EH (cell line): ENCODE data around the gene THBS4.

Experiments used
- DNase-seq: peaks from one replicate; pipeline ENCODE4 v3.0.0-alpha.2; 2015; ENCODE audit warnings: low read depth

THBS4 gene

DNA sequence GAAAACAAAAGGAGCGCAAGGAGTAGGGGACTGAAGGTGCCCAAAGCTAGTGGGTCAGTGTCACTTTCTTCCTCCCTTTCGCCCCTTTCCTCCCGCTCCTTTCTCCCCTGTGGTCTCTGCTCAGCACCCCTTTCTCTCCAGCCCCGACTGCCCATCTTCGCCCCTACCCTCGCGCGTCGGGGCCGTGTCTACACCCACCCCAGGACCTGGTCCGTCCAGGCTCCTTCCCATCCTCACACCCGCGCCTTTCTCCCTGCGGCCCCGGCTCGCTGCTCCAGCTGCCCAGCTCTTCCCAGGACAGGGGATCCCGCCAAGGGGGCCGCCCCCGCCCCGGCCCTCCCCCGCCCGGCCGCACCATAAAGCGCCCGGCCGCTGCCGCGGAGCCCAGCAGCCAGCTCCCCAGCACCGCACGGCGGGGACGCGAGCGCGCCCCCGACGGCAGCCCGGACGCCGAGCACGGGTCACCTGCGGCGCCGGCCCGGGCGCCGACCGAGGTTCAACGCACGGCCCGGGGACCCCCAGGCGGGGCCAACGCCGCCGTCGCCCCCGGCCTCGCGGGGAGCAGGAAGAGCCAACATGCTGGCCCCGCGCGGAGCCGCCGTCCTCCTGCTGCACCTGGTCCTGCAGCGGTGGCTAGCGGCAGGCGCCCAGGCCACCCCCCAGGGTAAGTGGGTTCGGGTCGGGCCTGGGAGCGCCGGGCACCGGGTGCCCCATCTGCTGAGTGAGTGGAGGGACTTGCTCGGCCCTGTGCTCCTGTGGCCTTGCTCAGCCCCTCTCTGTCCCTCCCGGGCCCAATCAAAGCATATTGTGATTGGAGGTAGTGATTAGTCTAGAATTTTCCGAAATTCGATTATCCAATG, at the start of gene THBS4:
TSS of gene THBS4 (plus strand) at position 387 of the 860 bp plus-strand sequence. CDS start at position 577, 190 bp downstream.
- DNase-seq: no peak

DNA sequence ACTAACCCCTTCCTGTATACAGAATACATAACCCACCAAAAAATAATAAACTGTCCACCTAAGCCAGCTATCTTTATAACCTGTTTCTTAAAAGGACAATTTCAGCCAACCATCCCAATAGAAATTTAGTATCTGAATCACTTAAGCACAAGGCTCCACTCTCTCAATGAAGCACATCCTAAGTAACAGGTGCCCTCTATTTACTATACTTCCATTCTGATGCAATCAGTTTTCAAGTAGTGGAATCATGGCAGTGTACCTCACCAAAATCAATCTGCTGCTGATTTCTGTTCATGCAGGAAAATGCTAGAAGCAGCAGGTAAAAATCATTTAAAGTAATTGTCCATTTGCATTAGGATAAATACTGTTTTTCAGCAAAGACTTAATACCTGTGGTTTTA, 48.9 kb upstream of the THBS4 start:
- no peak for DNase-seq

DNA sequence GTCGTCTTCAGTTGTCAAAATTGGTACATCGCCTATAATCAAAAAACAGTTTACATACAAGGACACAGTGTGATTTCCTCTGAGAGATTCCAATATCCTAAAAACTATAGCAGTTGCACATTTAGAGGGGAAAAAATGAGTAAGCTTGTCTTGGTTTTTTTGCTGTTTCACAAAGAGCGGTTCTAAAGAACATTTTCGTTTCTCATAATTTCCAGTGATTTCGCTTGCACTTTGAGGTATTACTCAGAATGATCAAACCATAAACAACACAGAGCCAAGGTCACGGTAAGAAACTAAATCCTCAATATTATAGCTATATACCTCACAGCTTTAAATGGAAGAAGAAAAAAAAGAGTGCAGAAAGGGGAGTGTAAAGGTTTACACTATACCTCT, 44.9 kb upstream of the THBS4 start:
- DNase-seq: peak; percentile 2

DNA sequence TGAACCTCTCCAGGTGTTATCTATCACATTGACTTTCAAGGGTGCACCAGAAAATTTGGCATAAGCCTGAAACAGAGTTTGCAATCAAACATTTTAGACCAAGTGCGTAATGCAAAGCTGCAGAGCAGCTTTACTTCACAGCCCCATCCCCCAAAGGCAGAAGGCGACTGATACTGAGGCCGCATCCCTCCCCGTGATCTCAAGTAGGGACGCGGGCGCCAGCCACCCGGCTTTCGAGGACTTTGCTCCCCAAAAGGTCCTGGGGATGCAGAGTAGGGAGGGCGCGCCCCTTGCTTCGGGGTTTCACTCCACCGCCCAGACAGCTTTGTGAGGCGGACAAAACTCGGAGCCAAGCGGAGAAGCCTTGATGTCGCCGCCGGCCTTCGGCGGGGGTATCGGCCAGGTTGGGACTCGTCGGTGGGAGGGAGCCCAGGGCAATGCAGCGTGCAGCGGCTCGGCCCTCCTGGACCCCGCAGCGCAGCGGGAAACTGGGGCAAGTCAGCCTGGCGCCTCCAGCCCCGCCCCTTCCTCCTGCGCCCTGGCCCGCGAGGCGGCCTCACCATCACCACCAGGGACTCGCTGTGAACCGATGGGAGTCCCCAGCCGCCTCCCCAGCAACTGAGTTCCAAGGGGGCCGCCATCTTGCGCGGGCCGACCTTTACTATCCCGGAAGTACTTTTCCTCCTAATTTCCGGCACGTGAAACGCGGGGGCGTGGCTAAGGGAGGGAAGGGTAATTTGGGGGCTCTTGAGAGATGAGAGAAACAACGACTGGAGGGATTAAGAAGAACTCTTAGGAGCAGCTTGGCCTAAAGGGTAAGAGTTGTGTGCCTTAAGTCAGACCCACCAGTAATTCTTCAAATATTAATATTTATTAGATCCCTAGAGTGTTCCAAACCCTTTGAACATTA, 44.3 kb upstream of the THBS4 start, which contains the start of gene MTX3:
TSS of gene MTX3 (minus strand) at position 665 of the 910 bp plus-strand sequence. CDS start at position 641, 24 bp downstream.
- peak; percentile 87 for DNase-seq

DNA sequence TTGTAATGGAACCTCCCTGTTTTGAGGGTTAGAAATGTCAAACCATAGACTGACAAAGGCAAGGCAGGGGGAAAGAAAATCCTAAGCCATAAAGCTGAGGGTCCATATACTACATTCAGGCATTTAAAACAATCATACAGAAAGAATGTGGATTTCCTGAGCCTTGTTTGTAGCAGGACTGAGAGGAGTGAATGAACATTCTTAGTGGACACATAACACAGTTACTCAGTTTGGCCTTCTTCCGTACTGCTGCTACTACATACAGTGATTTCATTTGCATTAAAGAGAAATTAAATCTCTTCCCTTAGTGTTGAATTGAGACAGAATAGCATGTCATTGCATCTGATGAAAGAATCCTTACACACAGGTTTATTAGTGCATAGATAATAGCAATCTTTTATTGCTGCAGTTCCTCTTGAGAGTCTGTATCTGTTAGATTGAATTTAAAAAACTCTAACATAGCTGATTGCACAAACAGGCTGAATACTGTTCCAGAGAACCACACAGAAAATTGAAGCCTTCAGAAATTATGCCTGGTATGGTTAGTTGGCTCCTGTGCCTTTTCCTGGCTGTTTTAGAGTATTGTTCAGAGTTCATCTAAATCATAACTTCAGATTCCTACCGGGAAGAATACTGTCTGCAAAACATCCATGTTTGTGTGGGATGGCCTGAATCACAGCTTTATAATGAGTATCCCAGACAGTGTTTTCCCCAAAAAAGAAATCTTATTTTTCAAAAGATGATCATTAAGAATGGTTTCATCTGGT, 42.1 kb upstream of the THBS4 start:
- peak; percentile 36 for DNase-seq

DNA sequence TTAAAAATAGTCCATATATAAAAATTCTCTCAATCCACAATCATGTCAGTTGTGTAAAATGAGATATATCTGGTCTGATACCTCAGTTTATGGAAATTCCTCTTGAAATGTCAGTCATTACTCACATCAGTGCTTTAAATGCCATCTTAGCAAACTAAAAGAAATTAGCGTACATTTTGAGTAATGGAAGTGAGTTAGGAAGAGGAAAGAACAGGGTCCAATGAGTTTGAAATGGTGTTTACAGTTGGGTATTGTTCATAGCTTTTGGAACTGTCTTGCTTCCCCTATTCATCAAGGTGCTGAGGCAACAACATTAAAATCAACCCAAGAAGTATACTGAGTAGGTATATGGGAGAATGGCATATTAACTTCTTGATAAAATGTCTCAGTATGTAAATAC, 35.4 kb upstream of the THBS4 start:
- DNase-seq: no peak

DNA sequence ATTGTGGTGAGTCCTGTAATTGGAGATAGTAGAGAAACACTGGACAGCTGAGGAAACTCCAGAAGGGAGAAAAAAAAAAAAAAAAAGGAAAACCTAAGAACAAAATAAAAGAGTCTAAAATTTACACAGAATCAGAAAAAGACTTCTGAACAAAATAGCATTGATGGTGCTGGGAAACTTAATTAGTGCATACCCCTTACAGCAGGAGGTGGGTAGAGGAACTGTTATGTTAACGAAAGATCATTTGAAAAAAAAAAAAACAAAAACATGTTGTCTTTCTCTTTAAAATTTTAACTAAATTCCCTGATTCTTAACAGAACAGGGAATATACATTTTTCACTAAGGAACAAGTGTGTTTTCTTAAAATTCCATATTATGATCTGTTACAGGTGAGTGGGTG, 32.5 kb upstream of the THBS4 start:
- DNase-seq: no peak

DNA sequence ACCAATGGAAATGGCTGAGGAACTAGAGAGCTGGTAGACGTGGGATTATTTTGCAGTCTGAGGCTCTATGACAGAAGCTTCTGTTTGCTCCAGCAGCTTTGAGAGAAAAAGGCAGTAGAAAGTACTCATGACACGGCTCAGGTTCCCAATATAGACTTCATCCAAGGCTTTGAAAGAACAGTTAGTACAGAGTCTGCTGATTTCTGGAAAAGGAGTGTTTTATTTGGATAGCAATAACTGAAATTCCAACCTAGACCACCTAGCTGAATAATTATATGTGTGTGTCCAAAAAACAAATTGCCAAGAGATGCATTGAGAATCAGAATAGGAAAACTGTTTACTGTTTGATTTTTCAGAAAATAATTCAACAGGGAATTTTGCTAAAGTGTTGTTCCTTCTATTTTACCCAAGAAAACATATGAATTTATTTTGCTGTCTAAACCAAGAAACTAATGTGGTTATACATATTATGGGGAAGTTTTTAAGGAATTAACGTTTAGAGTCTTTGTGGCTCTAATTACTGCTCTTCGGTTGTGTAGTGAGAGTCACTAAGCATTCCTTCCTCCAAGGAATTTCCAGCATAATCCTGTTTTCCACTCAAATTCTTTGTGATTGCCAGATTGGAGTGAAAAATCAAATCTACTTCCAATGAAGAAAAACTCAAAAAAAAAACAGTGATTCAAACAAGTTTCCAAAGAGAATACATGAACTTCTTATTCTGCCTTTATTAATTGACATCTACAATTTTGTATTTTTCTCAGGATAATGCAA, 26.0 kb upstream of the THBS4 start:
- no peak for DNase-seq

DNA sequence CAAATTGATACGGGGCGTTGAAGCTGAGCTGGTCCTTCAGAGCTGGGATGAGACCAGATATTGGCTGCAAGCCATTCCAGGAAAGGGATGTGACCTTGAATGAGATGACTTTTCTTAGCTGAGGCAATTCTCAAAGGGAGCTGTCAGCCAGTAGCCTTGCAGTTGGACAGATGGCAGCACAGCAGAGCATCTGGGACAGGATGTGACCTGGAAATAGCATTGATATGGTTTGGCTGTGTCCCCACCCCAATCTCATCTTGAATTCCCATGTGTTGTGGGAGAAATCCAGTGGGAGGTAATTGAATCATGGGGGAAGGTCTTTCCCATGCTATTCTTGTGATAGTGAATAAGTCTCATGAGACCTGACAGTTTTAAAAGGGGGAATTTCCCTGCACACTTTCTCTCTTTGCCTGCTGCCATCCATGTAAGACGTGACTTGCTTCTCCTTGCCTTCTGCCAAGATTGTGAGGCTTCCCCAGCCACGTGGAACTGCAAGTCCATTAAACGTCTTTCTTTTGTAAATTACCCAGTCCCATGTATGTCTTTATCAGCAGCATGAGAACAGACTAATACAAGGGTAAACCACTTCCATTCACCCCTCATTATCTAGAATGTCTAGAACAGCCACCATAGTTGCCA, 24.3 kb upstream of the THBS4 start:
- no peak for DNase-seq

DNA sequence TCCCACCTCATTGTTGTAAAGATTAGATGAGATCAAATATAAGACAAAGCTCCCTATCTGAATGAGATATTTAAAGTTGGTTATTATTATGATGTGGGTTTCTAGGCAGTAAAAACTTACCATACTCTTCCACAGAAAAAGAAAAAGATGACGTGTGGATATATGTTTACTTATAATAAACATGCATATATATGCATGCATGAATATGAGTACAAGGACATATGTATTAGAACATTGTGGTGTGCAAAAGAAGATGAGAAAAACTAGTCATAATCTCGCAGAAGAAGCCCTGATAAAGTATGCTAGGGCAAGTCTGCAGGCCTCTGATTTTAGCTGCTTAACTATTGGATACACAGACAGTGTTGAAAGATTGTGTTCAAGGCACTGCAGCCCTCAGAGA, 10.1 kb upstream of the THBS4 start:
- DNase-seq: no peak

DNA sequence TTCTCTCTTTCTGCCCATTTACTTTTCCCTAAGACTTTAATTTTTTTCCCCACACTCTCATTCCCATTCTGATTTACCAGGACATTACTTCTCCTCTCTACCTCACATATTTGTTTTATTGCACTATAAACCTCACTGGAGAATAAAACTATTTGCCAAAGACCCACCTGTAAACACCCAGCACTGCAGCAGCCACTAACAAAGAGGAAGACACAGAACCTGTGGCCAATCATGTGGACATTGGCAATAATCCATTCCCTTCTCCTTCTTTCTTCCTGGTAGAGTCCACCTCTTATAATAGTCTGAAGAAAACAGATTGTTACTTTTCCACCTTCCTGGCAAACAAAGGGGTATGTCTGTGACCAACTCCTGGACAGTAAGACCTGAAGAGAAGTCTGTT, 8.3 kb upstream of the THBS4 start:
- no peak for DNase-seq

DNA sequence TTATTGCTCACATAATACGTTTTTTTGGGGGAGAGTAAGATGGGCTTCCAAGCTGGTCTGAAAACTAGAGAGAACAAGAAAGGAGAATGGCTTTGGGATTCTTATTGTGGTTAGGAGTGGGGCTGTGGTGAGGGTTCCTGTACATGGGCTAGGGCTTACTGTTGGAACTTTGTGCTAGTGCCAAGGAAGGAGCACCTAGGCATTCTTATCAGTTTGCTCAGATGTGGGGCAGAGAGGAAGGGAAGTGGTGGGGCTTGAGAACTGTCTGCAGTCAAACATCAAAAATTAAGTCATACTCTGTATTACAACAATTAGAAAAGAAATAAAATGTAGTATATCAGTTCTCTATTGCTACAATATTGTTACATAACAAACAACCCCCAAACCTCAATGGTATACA, 4.0 kb upstream of the THBS4 start:
- DNase-seq: no peak

DNA sequence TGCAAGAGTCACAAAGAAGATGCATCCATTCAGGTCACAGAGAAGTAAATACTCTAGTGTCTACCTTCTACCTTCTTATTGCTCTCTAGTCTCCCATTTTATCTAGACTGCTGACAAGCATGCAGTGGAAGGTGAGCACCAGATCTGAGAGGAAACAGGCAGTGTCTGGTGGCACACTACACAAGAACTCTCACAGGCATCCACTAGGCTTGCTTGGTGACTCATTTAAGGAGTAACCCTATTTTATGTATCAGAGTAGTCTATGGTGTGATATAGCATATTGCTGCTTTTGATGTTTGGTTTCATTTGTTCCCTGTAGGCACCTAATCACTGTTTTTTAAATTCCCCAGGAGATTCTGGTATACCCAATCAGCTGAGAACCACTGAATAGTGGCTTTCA, 1.6 kb upstream of the THBS4 start:
- DNase-seq: no peak

DNA sequence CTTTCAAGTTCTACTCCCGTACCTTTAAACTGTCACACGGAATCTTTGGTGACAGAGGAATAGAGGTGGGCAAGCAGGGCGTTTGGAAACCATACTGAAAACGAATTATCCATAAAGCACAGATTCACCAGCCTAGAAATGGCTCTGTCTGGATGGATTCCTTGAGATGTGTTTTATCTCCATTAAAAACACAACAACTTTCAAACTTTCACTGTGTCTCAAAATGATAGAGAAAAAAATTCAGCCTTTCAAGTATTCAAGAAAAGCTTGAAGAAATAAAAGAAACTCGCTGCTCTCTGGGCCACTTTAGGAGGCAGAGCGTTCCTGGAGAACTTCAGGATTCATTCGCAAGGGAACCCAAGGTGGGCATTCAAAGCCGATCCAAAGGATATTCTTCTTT, 589 bp upstream of the THBS4 start:
- DNase-seq: no peak

DNA sequence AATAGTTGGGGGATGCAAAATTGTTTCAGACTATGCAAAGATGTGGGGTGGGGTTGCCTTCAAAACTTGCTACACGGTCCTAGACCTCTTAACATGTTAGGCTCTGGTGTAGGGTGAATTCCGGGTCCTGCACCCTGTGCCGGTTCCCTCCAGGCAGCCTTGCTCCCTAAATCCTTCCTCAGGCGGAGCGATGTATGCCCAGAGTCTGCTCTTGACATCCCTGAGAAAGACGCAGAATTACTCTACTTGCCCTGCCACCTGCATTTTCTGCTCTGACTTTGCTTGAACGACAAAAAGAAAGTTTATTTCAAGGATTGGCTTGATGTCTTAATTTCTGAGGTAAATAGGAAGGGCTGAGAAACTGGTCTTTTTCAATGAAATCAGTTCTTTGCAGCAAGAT, 691 bp downstream of the THBS4 start:
- no peak for DNase-seq

DNA sequence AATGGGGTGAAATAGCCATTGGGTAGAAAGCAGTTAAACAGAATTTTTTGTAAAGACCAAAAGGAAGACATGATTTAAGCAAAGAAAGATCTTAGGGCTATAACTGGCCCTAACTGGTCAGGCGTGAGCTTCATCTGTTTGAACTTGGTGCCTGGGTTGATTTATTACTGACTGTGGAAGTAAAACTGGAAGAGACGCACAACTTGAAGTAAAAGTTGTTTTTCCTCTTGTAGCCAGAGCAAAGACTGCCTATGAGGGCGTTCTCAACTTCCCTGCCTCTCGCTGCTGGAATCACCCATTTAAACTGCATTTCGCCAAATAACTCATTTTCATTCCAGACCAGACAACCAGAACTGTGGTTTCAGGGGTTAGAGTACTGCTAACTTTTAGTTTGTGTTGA, 1.5 kb downstream of the THBS4 start:
- DNase-seq: no peak

DNA sequence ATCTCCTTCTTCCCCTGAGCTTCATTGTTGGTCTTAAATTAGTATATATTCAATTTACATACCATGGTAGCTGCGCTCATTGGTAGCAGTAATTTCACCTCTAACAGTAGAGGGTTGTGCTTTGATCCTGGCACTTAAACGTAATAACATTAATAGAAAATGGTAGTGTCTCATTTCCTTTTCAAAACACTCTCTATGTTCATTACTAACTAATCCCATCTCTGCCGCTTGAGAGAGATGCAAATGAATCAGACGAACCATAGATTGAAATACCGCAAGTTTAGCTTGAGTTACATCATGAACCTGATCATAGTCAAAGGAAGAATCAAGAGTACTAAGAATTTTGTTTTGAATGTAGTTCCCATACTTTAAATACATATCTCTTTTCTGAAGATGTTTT, 2.2 kb downstream of the THBS4 start:
- DNase-seq: no peak

DNA sequence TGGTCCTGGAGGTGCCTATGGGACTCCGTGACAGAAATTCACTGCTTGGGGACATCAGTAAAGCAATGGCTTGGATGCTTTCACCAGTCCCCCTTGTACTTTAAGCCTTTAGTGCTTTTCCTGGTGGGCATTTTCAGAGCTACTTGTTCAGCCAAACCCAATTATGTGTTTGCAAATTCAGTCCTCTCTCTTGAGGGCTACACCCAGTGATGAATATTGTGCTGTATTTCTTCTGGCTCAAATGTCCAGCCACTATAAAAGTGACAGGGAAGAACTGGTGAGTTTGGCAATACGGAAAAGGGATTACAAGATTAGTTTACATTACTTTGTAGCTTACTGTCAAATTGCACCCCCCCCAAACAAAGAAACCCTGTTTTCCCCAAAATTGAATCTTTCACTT, 4.5 kb downstream of the THBS4 start:
- no peak for DNase-seq

DNA sequence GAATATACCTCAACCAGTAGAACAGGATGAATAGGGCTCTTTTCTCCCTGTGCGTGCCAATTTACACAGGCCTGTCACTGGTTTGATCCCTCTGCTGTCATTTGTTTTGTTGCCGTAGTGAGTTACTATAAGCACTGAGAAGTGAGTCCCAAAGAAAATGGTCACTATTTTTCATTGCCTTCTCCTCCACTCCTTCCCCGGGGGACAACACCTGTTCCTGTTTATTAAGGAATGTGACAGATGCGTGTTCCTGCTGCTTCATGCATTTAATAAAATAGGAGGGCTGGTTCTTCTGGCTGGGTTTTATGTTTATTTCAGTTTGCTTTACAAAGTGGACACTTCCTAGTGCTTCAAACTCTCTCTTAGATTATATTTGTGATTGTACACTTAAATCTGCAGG, 6.4 kb downstream of the THBS4 start:
- DNase-seq: no peak

DNA sequence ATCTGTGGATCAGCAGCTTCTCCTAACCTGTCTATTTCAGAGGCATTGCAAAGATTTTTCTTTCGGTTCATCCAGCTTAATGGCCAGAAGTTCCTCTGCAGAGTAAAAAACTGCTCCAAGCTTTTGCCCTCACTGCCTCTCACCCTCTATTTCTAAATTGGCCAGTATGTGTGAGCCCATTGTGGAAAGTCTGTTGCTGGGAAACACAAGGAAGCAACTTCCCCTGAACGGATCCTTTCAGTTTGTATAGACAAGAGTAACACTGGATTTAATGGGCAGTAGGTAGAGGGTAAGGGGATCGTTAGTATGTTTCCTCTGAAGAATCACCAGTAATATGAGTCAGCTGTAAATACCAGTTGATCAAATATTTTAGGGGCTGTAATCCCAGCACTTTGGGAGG, 7.2 kb downstream of the THBS4 start:
- no peak for DNase-seq

DNA sequence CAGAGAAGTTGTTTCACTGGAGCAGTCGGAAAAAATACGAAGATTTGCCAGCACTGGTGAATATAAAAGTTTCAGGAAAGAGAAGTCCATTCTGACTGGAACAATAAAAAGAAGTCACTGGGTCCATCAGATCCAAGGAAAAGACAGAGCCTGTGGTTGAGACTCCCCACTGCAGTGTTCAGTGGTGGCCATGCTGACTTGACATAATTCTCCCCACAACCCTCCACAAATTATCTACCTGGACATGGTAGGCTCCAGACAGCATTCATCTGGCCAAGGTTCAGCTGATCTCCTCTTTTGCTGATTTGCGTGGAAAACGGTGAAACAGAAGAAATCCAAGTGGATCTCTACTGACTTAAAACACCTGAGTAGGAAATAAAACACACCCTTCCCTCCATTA, 8.0 kb downstream of the THBS4 start:
- no peak for DNase-seq
